ENCODE data around the gene PAX1. TPM values are rescaled to one million over a fixed set of nuclear protein-coding genes. Genes with fewer than 3 reads are reported as not detected.

PAX1 gene
- total RNA-seq (2021) = not detected in 3 replicates
- Bru-seq, nascent RNA = not detected
- long read RNA-seq, experiment 1 = 0 reads
- long read RNA-seq, experiment 2 = 0 reads
- long read RNA-seq, experiment 3 = 0 reads

GRCh38 chr20:21705575-21706260, at the start of gene PAX1:
Gene PAX1, plus strand, starts transcription at chr20:21705664. Its CDS starts 49 bp downstream, at chr20:21705713.
- no peak for TF ChIP-seq SMAD4 (CRISPR knock-in tag; IDR thresholded peaks at IDR 0.05)
- DNase-seq (ENCODE audit: low spot score) (no peak), ATAC-seq (peak; percentile 6)
- Mint-ChIP-seq H3K27me3 (ENCODE audit: low read depth) (peaks cover 98% of the 10 kb centered on the region), H3K4me3 (peak within 1 kb of the TSS; percentile 59), H3K27ac (no peak within 1 kb of the TSS), H3K36me3 (peaks cover 4% of the 10 kb centered on the region; the same call in 1 of the 2 replicates), H3K4me1 (peaks cover 62% of the 10 kb centered on the region), H3K9me3 (no peaks in the 10 kb centered on the region)
- CTCF ChIA-PET = interaction anchor here (0.5 to 7.3 kb wide), 11 partner anchors 8 to 862 kb away, joined by 3 to 131 read pairs (median 4); no protein-coding TSS in a partner anchor
- POLR2A ChIA-PET = no interaction called here

GRCh38 chr20:21656308-21657067, 49.0 kb upstream of the PAX1 start:
- ChIA-PET POLR2A (no interaction called here), CTCF (no interaction called here)
- Mint-ChIP-seq H3K4me1 (no peaks in the 10 kb centered on the region), H3K27ac (no peak overlapping the region), H3K9me3 (no peaks in the 10 kb centered on the region), H3K36me3 (no peaks in the 10 kb centered on the region), H3K4me3 (no peak overlapping the region), H3K27me3 (ENCODE audit: low read depth) (peaks cover 7% of the 10 kb centered on the region)
- TF ChIP-seq MAX (CRISPR knock-in tag; IDR thresholded peaks at IDR 0.05) (no peak), FOXK1 (CRISPR knock-in tag; IDR thresholded peaks at IDR 0.05) (no peak), CBFB (CRISPR knock-in tag; IDR thresholded peaks at IDR 0.05; ENCODE audit: low read depth) (no peak), ZNF232 (CRISPR knock-in tag; IDR thresholded peaks at IDR 0.05) (no peak), ATF1 (CRISPR knock-in tag; IDR thresholded peaks at IDR 0.05) (no peak), RORB (CRISPR knock-in tag; IDR thresholded peaks at IDR 0.05) (no peak), ZNF281 (CRISPR knock-in tag; IDR thresholded peaks at IDR 0.05) (no peak), ZMAT4 (CRISPR knock-in tag; IDR thresholded peaks at IDR 0.05) (no peak), ZNF512 (CRISPR knock-in tag; IDR thresholded peaks at IDR 0.05; ENCODE audit: borderline replicate concordance) (no peak), ZNF423 (CRISPR knock-in tag; IDR thresholded peaks at IDR 0.05) (no peak), NR1H2 (CRISPR knock-in tag; IDR thresholded peaks at IDR 0.05) (no peak)
- DNase-seq (ENCODE audit: low spot score) = no peak
- no peak for ATAC-seq

- ChIA-PET CTCF (interaction anchor here (0.9 kb wide), 1 partner anchor 21 kb away, joined by 3 read pairs; no protein-coding TSS in a partner anchor), POLR2A (no interaction called here)
- no peak for TF ChIP-seq OVOL2 (CRISPR knock-in tag; IDR thresholded peaks at IDR 0.05; ENCODE audit: borderline replicate concordance)
- no peak for TF ChIP-seq ZSCAN18 (CRISPR knock-in tag; IDR thresholded peaks at IDR 0.05)
- TF ChIP-seq ZNF423 (CRISPR knock-in tag; IDR thresholded peaks at IDR 0.05) = no peak
- no peak for TF ChIP-seq TEAD4 (CRISPR knock-in tag; IDR thresholded peaks at IDR 0.05)
- no peak for TF ChIP-seq HMGA2 (CRISPR knock-in tag; IDR thresholded peaks at IDR 0.05)
- no peak for TF ChIP-seq FOXP4 (CRISPR knock-in tag; IDR thresholded peaks at IDR 0.05)
- no peak for TF ChIP-seq SOX15 (CRISPR knock-in tag; IDR thresholded peaks at IDR 0.05)
- TF ChIP-seq ZBTB21 (CRISPR knock-in tag; IDR thresholded peaks at IDR 0.05; ENCODE audit: borderline replicate concordance) = no peak
- TF ChIP-seq PRRX2 (CRISPR knock-in tag; IDR thresholded peaks at IDR 0.05) = no peak
- Mint-ChIP-seq H3K4me3 (no peak overlapping the region), H3K27ac (no peak overlapping the region), H3K27me3 (ENCODE audit: low read depth) (peaks cover 3% of the 10 kb centered on the region; the same call in 1 of the 2 replicates), H3K9me3 (no peaks in the 10 kb centered on the region), H3K36me3 (no peaks in the 10 kb centered on the region), H3K4me1 (0 out of 2 replicates have a peak, but pooled peaks cover 3% of the 10 kb centered on the region)
- DNase-seq (ENCODE audit: low spot score) (no peak), ATAC-seq (no peak)
Measured at GRCh38 chr20:21661488-21662055, 43.9 kb upstream of the PAX1 start.

Data from WTC11 (cell line).